HepG2 (cell line): ENCODE results near the gene ZBTB2. TPM values are rescaled to one million over a fixed set of nuclear protein-coding genes. Genes with fewer than 3 reads are reported as not detected.
A peak's percentile ranks its signal among the peaks of the same experiment; 100 is the strongest.

Experiments
- ATAC-seq: fragments of 200-7000 bp; cut with Tn5 transposase; 3 replicates; pipeline ENCODE4 v1.9.1; 2020; ENCODE audit warnings: mild to moderate bottlenecking, moderate library complexity
- BruUV-seq: library from RNA; stranded (reverse); fragments of 400-500 nt; replicated peaks from 2 replicates; lab custom pipeline; 2021; lab: Mats Ljungman, UMichigan
- CTCF ChIA-PET: fragments of 300-600 bp; formaldehyde crosslinking; extraction: SDS; loops from one replicate; lab custom pipeline; 2021; ENCODE audit warnings: low total read pairs, inconsistent platforms, low intra/inter-chr PET ratio; lab: Yijun Ruan, JAX
- POLR2A ChIA-PET: fragments of 350-600 bp; sonication (Branson Sonifier 250); formaldehyde crosslinking; loops from one replicate; lab custom pipeline; 2020; ENCODE audit warnings: antibody characterized with exemption, inconsistent platforms; lab: Yijun Ruan, JAX
- DNase-seq: peaks from one replicate; pipeline ENCODE4 v3.0.0-alpha.2; 2015; ENCODE audit warnings: low spot score
- FAIRE-seq: peaks from 3 replicates; lab custom pipeline; 2011; peaks lifted over from hg19 to GRCh38; lab: Jason Lieb, UNC
- H2AFZ ChIP-seq: one replicate; pipeline ENCODE4 v1.6.1; 2011; ENCODE audit warnings: low read length, inconsistent platforms
- H3K27ac ChIP-seq: fragments of 300-600 bp; 3 replicates; pipeline ENCODE4 v1.8.0; 2011; ENCODE audit warnings: mixed run types, mild to moderate bottlenecking, mixed read lengths, low read length, inconsistent platforms; ENCODE audit not compliant: insufficient read depth; ENCODE audit errors: extremely low read length
- H3K27me3 ChIP-seq, 2 experiments: fragments of 200-600 bp in 1 of 2; 2 replicates in 1 of 2; 3 replicates in 1 of 2; pipeline versions ENCODE4 v1.6.0 to v1.8.0; 2011; ENCODE audit warnings: low read length in 2 of 2, mild to moderate bottlenecking in 2 of 2, moderate library complexity in 2 of 2, inconsistent platforms in 1 of 2; ENCODE audit not compliant: insufficient read depth in 2 of 2, control insufficient read depth in 1 of 2
- H3K36me3 ChIP-seq, 2 experiments: fragments of 200-600 bp in 1 of 2; replicated peaks in 1 of 2; 2 replicates in 1 of 2; 3 replicates in 1 of 2; pipeline versions ENCODE4 v1.5.1 to v1.8.0; 2011; ENCODE audit warnings: low read length in 2 of 2, inconsistent platforms in 1 of 2; ENCODE audit not compliant: insufficient read depth in 2 of 2, control insufficient read depth in 1 of 2
- H3K4me1 ChIP-seq: 2 replicates; pipeline ENCODE4 v1.5.1; 2012; ENCODE audit warnings: low read length, inconsistent platforms; ENCODE audit not compliant: insufficient read depth
- H3K4me2 ChIP-seq: 2 replicates; pipeline ENCODE4 v1.6.0; 2011; ENCODE audit warnings: low read depth, low read length, inconsistent platforms
- H3K4me3 ChIP-seq, 3 experiments: fragments of 200-600 bp in 1 of 3; sonication (generic), shearing (Covaris generic) in 1 of 3; replicated peaks in 1 of 3; 2 replicates each; pipeline ENCODE4 v1.5.1; 2011 to 2016; ENCODE audit warnings: low read length in 3 of 3, inconsistent platforms in 2 of 3, low read depth in 2 of 3, mild to moderate bottlenecking in 2 of 3, control low read depth in 1 of 3, mixed read lengths in 1 of 3; ENCODE audit not compliant: insufficient read depth in 1 of 3
- H3K79me2 ChIP-seq: one replicate; pipeline ENCODE4 v1.6.1; 2011; ENCODE audit warnings: low read length, inconsistent platforms; ENCODE audit not compliant: insufficient read depth
- H3K9ac ChIP-seq: 2 replicates; pipeline ENCODE4 v1.6.0; 2011; ENCODE audit warnings: mild to moderate bottlenecking, low read depth, low read length, inconsistent platforms; ENCODE audit not compliant: insufficient read depth
- H3K9me3 ChIP-seq: 2 replicates; pipeline ENCODE4 v1.5.1; 2012; ENCODE audit warnings: mild to moderate bottlenecking, low read length
- H4K20me1 ChIP-seq: 2 replicates; pipeline ENCODE4 v1.6.0; 2011; ENCODE audit warnings: inconsistent platforms, mild to moderate bottlenecking, low read length, moderate library complexity; ENCODE audit not compliant: insufficient read depth
- ISX ChIP-seq: sonication (generic); formaldehyde crosslinking; conservative IDR thresholded peaks from 2 replicates; pipeline ENCODE4 v1.5.0; 2020; ENCODE audit warnings: missing genetic modification reagents
- MAFF ChIP-seq: IDR thresholded peaks from 2 replicates; pipeline ENCODE4 v1.6.1; 2011; ENCODE audit warnings: low read depth, low read length, improper control_type of control experiment
- MTA1 ChIP-seq: sonication (generic); formaldehyde crosslinking; IDR thresholded peaks from 2 replicates; pipeline ENCODE4 v1.4.0; 2020; ENCODE audit warnings: missing genetic modification reagents, mild to moderate bottlenecking, borderline replicate concordance
- NFKB2 ChIP-seq: sonication (generic); formaldehyde crosslinking; IDR thresholded peaks from 2 replicates; pipeline ENCODE4 v1.4.0; 2020; ENCODE audit warnings: missing genetic modification reagents, borderline replicate concordance
- ZNF367 ChIP-seq: sonication (generic); formaldehyde crosslinking; IDR thresholded peaks from 2 replicates; pipeline ENCODE4 v1.4.0; 2020; ENCODE audit warnings: missing genetic modification reagents, borderline replicate concordance
- WGBS: methylation state at CpG from one replicate; pipeline ENCODE4 v1.1.6; 2017; ENCODE audit warnings: low lambda C conversion rate; 5-methylcytosine and 5-hydroxymethylcytosine counted together
- in situ Hi-C: cut with HindIII; loops from 2 replicates; pipeline ENCODE4 v1.10.0; 2017; ENCODE audit warnings: low pct_unique_long_range_greater_than_20kb; ENCODE audit not compliant: extremely low pct_ligation_motif_present
- intact Hi-C: fragments of 100-400 bp; cut with micrococcal nuclease; formaldehyde crosslinking; loops from one replicate; pipeline ENCODE4 v1.10.0; 2022; ENCODE audit not compliant: unreplicated experiment
- polyA plus RNA-seq, 8 experiments: library from polyadenylated mRNA; depleted of rRNA in 3 of 8; stranded (reverse) in 7 of 8; unstranded in 1 of 8; fragments of >200 nt; fragmentation: Illumina TruSeq in 4 of 8; extraction: Trizol in 4 of 8; gene quantifications; 2 replicates each; pipeline versions ENCODE4 v1.2.1 to v1.2.3, GENCODE V29; 2011 to 2016; ENCODE audit warnings: low read depth in 4 of 8, missing spikeins in 1 of 8, mixed read lengths in 1 of 8; ENCODE audit not compliant: insufficient read depth in 1 of 8
- total RNA-seq, 5 experiments: library from RNA; depleted of rRNA; stranded (reverse); fragments of >200 nt; fragmentation: Illumina TruSeq; extraction: Trizol; gene quantifications; 2 replicates each; pipeline ENCODE4 v1.2.3, GENCODE V29; 2016; ENCODE audit warnings: low read depth in 1 of 5
- TF ChIP-seq, protein P1 (sequence below): sonication (generic); formaldehyde crosslinking; IDR thresholded peaks from 2 replicates; pipeline ENCODE4 v1.8.1; 2023; ENCODE audit warnings: missing genetic modification reagents, inconsistent platforms, borderline replicate concordance
- TF ChIP-seq, protein P2 (sequence below): sonication (generic); formaldehyde crosslinking; IDR thresholded peaks from 2 replicates; pipeline ENCODE4 v1.4.0; 2020; ENCODE audit warnings: missing genetic modification reagents
- TF ChIP-seq, protein P3 (sequence below): sonication (generic); formaldehyde crosslinking; IDR thresholded peaks from 2 replicates; pipeline ENCODE4 v1.5.0; 2020; ENCODE audit warnings: mild to moderate bottlenecking, missing genetic modification reagents

Gene ZBTB2
- total and polyA plus RNA-seq, 2 of the 13 experiments (the other 11 are each of a cell fraction or from before 2014, with no cell fraction given) = 15.4 to 22.8 TPM

DNA sequence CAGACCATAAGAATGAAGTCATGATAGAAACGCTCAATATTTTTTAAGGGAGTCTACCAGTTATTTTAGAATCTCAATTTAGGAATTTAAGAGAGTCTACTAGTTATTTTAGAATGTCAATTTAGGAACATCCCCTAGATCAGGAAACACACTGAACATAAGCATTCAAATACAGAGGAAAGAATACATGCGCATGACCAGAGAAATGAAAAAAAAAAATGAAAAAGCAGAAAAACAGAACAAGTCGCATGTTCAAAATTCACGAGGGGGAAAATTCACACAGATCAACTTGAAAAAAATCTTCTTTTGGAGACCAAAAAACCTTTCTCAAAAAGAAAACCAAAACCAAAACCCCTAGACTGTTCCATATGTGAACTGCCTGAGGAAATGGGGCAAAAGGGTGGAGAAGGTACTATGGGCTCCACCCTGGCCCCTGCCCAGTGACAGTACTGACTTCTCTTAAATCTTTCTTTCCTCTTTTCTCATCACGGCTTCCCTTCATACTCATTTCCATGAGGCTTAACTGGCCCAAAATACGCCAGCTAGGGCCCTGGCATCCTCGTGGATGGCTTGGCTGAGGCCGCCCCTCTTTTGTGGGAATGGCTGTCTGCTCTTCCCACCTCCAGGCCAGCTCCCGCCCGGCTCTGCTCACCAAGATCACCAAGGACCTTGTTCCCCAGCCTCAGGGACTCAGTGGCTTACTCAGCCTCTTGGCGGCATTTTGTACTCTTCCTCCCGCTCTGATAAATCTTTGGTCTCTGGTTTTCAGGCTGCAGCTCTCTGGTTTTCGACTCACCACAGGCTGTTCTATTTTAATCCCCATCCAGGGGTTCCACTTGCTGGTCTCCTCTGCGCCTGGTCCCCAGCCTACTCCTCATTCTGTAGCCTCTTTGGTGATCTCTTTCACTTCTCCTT is 11.2 kb downstream of the ZBTB2 start:
- H3K27ac ChIP-seq = no peak overlapping the region
- WGBS = 97% methylated on average over 14 of the region's 14 CpGs
- no peak overlapping the region for H3K4me3 ChIP-seq
- no peak for FAIRE-seq
- no TSS peak for BruUV-seq
- no peak for DNase-seq
- intact Hi-C loops (no loop called here), in situ Hi-C loops (no loop called here)
- H3K4me2 ChIP-seq = no peak overlapping the region
- H3K4me1 ChIP-seq = peaks cover 27% of the 10 kb centered on the region
- no peaks in the 10 kb centered on the region for H3K9me3 ChIP-seq
- TF ChIP-seq, protein P1, sequence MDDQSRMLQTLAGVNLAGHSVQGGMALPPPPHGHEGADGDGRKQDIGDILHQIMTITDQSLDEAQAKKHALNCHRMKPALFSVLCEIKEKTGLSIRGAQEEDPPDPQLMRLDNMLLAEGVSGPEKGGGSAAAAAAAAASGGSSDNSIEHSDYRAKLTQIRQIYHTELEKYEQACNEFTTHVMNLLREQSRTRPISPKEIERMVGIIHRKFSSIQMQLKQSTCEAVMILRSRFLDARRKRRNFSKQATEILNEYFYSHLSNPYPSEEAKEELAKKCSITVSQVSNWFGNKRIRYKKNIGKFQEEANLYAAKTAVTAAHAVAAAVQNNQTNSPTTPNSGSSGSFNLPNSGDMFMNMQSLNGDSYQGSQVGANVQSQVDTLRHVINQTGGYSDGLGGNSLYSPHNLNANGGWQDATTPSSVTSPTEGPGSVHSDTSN (CRISPR knock-in tag) = no peak
- TF ChIP-seq, protein P2, sequence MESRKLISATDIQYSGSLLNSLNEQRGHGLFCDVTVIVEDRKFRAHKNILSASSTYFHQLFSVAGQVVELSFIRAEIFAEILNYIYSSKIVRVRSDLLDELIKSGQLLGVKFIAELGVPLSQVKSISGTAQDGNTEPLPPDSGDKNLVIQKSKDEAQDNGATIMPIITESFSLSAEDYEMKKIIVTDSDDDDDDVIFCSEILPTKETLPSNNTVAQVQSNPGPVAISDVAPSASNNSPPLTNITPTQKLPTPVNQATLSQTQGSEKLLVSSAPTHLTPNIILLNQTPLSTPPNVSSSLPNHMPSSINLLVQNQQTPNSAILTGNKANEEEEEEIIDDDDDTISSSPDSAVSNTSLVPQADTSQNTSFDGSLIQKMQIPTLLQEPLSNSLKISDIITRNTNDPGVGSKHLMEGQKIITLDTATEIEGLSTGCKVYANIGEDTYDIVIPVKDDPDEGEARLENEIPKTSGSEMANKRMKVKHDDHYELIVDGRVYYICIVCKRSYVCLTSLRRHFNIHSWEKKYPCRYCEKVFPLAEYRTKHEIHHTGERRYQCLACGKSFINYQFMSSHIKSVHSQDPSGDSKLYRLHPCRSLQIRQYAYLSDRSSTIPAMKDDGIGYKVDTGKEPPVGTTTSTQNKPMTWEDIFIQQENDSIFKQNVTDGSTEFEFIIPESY = no peak
- TF ChIP-seq MTA1 (CRISPR knock-in tag) = no peak
- TF ChIP-seq, protein P3, sequence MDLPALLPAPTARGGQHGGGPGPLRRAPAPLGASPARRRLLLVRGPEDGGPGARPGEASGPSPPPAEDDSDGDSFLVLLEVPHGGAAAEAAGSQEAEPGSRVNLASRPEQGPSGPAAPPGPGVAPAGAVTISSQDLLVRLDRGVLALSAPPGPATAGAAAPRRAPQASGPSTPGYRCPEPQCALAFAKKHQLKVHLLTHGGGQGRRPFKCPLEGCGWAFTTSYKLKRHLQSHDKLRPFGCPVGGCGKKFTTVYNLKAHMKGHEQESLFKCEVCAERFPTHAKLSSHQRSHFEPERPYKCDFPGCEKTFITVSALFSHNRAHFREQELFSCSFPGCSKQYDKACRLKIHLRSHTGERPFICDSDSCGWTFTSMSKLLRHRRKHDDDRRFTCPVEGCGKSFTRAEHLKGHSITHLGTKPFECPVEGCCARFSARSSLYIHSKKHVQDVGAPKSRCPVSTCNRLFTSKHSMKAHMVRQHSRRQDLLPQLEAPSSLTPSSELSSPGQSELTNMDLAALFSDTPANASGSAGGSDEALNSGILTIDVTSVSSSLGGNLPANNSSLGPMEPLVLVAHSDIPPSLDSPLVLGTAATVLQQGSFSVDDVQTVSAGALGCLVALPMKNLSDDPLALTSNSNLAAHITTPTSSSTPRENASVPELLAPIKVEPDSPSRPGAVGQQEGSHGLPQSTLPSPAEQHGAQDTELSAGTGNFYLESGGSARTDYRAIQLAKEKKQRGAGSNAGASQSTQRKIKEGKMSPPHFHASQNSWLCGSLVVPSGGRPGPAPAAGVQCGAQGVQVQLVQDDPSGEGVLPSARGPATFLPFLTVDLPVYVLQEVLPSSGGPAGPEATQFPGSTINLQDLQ (CRISPR knock-in tag) = no peak
- no peak for TF ChIP-seq ISX (CRISPR knock-in tag)
- no peak for TF ChIP-seq MAFF
- no peak for TF ChIP-seq ZNF367
- TF ChIP-seq NFKB2 = 0 out of 2 replicates have a peak, but pooled peaks have one; percentile 25
- H4K20me1 ChIP-seq = no peaks in the 10 kb centered on the region
- no peaks in the 10 kb centered on the region; a peak in 1 of 5 replicates for H3K36me3 ChIP-seq
- ChIA-PET CTCF (no interaction called here), POLR2A (no interaction called here)
- H3K9ac ChIP-seq = no peak overlapping the region
- no peaks in the 10 kb centered on the region for H3K27me3 ChIP-seq
- ATAC-seq = peak; percentile 23; the same call in 2 of the 3 replicates
- H2AFZ ChIP-seq = no peak overlapping the region
- H3K79me2 ChIP-seq = peaks cover 83% of the 10 kb centered on the region
